Measurements from ENCODE around the gene MED1.
A peak's percentile ranks its signal among the peaks of the same experiment; 100 is the strongest.
"Not testable (repeated sequence)": the region's sequence is repeated elsewhere in the genome, so short reads cannot be mapped to it uniquely, and the experiment has no call there.

MED1 gene, protein sequence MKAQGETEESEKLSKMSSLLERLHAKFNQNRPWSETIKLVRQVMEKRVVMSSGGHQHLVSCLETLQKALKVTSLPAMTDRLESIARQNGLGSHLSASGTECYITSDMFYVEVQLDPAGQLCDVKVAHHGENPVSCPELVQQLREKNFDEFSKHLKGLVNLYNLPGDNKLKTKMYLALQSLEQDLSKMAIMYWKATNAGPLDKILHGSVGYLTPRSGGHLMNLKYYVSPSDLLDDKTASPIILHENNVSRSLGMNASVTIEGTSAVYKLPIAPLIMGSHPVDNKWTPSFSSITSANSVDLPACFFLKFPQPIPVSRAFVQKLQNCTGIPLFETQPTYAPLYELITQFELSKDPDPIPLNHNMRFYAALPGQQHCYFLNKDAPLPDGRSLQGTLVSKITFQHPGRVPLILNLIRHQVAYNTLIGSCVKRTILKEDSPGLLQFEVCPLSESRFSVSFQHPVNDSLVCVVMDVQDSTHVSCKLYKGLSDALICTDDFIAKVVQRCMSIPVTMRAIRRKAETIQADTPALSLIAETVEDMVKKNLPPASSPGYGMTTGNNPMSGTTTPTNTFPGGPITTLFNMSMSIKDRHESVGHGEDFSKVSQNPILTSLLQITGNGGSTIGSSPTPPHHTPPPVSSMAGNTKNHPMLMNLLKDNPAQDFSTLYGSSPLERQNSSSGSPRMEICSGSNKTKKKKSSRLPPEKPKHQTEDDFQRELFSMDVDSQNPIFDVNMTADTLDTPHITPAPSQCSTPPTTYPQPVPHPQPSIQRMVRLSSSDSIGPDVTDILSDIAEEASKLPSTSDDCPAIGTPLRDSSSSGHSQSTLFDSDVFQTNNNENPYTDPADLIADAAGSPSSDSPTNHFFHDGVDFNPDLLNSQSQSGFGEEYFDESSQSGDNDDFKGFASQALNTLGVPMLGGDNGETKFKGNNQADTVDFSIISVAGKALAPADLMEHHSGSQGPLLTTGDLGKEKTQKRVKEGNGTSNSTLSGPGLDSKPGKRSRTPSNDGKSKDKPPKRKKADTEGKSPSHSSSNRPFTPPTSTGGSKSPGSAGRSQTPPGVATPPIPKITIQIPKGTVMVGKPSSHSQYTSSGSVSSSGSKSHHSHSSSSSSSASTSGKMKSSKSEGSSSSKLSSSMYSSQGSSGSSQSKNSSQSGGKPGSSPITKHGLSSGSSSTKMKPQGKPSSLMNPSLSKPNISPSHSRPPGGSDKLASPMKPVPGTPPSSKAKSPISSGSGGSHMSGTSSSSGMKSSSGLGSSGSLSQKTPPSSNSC (N-terminal part only)

DNA sequence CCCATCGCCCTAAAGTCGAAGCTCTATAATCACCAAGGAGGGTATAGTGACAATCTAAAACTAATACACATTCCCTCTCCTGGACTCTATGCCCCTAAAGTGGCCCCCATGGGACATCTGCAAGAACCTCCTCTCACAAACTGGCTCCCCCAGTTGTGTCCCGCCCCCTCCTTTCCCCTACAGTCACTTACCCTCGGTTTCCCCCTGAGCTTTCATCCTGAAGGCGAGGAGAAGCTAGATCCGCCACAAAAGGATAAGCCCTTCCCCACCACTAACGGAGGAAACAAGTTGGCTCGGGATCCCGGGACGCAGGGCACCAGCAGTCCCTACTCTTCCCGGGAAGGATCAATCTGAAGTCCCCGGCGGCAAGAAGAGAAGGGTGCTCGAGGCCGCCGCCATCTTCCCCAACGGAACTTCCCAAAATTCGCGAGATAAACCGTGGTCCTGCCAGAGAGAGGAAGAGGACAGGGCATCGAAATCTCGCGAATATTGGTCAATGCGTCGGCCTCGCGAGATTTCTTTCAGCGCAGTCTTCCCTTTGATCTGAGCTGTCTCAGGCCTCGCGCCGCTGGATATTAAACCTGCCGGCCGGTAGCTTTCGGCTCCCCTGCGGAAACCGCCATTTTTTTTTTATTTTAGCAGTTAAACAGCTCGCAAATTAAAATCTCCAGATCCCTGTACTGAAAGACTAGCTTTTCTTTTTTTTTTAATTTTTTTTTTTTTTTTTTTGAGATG is at the start of gene MED1:
Gene MED1, minus strand, starts transcription at position 417 of the 735 bp plus-strand sequence. Its CDS starts 201 bp downstream, at position 216.
- DNase-seq (ENCODE audit: low read depth in 3 of 3): peak; percentile 86 to 92 (median 88)

DNA sequence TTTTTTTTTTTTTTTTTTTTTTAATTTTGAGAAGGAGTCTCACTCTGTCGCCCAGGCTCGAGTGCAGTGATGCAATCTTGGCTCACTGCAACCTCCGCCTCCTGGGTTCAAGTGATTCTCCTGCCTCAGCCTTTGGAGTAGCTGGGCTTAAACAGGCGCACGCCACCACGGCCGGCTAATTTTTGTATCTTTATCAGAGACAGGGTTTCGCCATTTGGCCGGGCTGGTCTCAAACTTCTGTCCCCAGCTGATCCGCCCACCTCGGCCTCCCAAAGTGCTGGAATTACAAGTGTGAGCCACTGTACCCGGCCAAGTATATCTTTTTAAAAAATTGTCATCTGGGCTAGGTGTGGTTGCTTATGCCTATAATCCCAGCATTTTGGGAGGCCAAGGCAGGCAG is 45.9 kb upstream of the MED1 start:
- not testable (repeated sequence) for DNase-seq (ENCODE audit: low read depth in 3 of 3)

DNA sequence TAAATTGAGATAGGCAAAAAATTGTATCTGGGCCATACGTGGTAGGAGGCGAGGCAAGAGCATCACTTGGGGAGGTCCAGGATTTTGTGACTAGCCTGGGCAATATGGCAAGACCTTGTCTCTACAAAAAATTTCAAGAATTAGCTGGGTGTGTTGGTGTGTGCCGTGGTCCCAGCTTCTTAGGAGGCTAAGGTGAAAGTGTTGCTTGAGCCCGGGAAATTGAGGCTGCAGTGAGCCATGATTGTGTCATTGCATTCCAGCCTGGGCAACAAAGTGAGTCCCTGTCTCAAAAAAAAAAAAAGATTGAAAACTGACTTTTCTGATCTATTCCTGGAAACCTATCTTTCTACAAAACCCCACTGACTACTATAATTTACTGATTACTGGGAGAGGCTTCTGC is 36.9 kb upstream of the MED1 start:
- DNase-seq (ENCODE audit: low read depth in 3 of 3): no peak

DNA sequence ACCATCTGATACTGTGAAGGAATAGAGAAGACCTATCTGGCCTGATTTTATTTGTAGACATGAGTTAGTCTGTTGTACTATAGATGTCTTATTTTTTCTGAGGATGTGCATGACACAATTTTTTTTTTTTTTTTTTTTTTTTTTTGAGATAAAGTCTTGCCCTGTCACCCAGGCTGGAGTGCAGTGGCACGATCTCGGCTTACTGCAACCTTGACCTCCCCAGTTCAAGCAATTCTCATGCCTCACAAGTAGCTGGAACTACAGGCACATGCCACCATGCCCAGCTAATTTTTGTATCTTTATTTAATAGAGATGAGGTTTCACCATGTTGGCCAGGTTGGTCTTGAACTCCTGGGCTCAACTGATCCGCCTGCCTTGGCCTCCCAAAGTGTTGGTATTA is 36.4 kb upstream of the MED1 start:
- not testable (repeated sequence) for DNase-seq (ENCODE audit: low read depth in 3 of 3)

DNA sequence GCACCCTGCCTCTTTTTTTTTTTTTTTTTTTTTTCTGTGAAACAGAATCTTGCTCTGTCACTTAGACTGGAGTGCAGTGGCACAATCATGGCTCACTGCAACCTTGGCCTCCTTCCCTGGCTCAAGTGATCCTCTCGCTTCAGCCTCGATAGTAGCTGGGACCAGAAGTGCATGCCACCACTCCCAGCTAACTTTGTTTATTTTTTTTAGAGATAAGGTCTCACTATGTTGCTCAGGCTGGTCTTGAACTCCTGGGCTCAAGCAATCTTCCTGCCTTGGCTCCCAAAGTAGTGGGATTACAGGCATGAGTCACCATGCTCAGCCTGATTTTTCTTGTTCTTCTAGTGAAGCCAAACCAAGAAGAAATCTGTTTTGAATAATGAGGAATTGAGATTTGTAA is 35.2 kb upstream of the MED1 start:
- no peak for DNase-seq (ENCODE audit: low read depth in 3 of 3)

DNA sequence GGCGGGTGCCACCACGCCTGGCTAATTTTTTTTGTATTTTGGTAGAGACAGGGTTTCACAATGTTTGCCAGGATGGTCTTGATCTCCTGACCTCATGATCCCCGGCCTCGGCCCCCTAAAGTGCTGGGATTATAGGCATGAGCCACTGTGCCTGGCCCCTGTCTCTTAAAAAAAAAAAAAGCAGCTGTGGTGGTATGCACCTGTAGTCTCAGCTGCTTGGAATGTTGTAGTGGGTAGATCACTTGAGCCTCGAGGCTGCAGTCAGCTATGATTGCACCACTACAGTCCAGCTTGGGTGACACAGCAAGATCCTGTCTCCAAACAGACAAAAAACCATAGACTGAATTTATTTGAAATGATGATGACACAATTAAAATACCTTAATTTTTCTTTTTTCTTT is 34.5 kb upstream of the MED1 start:
- DNase-seq (ENCODE audit: low read depth in 3 of 3): no peak

DNA sequence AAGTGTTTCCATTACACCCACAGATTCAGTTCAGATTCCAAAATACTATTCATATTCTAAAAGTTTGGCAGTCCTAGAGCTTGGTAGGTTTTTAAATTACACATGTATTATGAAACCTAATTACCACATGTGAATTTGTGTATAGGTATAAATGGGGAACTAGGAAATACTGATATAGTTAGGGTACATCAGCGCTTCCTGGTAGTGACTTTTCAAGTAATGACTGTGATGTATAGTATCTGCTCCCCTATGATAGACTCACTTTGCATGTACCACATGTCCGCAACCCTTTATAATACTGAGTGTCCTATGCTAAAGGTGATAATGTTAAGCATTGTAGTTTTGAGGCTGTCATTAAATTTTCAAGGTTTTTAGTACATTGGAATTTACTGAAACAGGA is 33.1 kb upstream of the MED1 start:
- DNase-seq (ENCODE audit: low read depth in 3 of 3): no peak

DNA sequence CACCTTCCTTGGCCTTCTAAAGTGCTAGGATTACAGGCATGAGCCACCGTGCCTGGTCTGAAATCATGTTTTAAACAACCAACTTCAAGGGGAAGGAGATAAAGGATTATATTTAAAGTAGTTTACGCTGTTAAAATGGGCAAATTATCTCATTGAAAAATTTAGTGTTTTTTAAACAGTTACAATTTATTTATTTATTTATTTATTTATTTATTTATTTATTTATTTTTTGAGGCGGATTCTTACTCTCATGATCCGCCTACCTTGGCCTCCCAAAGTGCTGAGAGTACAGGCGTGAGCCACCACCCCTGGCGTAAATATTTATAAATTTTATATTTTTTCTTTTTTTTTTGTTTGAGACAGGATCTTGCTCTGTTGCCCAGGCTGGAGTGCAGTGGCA is 32.4 kb upstream of the MED1 start:
- no peak for DNase-seq (ENCODE audit: low read depth in 3 of 3)

DNA sequence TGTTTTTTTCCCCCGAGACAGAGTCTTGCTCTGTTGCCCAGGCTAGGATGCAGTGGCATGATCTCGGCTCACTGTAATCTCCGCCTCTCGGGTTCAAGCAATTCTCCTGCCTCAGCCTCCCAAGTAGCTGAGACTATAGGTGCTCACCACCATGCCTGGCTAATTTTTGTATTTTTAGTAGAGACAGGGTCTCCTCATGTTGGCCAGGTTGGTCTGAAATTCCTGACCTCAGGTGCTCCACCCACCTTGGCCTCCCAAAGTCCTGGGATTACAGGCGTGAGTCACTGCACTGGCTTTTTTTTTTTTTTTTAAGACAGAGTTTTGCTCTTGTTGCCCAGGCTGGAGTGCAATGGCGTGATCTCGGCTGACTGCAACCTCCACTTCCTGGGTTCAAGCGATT is 28.6 kb upstream of the MED1 start:
- DNase-seq (ENCODE audit: low read depth in 3 of 3): not testable (repeated sequence)

DNA sequence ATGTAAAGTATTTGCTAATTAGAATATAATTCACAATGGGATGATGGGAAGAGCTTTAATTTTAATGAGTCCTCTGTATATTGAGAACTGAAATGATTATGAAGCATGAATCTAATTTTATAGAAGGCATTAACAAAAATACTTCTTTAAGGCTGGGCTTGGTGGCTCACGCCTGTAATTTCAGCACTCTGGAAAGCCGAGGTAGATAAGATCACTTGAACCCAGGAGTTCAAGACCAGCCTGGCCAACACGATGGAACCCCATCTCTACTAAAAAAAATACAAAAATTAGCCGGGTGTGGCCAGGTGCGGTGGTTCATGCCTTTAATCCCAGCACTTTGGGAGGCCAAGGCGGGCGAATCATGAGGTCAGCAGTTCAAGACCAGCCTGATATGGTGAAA is 22.2 kb upstream of the MED1 start:
- no peak for DNase-seq (ENCODE audit: low read depth in 3 of 3)

DNA sequence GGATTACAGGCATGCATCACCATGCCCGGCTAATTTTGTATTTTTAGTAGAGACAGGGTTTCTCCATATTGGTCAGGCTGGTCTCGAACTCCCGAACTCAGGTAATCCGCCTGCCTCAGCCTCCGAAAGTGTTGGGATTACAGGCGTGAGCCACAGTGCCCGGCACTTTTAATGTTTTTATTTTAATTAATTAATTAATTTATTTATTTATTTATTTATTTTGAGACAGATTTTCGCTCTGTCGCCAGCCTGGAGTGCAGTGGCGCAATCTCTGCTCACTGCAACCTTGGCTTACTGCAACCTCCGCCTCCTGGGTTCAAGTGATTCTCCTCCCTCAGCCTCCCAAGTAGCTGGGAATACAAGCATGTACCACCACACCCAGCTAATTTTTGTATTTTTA is 17.5 kb upstream of the MED1 start:
- DNase-seq (ENCODE audit: low read depth in 3 of 3): not testable (repeated sequence)

DNA sequence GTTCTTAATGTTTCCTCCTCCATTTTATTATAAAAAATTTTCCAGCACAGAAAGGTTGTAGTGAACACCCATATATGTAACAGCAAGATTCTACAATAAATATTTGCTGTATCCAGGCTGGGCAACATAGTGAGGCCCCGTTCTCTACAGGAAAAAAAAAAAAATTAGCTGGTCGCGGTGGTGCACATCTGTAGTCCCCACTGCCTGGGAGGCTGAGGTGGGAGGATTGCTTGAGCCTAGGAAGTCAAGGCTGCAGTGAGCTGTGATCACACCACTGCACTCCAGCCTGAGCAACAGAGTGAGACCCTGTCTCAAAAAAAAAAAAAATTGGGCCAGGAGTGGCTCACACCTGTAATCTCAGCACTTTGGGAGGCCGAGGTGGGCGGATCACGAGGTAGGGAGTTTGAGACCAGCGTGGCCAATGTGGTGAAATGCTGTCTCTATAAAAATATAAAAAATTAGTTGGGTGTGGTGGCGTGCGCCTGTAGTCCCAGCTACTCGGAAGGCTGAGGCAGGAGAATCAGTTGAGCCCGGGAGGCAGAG is 13.6 kb upstream of the MED1 start:
- not testable (repeated sequence) for DNase-seq (ENCODE audit: low read depth in 3 of 3)

DNA sequence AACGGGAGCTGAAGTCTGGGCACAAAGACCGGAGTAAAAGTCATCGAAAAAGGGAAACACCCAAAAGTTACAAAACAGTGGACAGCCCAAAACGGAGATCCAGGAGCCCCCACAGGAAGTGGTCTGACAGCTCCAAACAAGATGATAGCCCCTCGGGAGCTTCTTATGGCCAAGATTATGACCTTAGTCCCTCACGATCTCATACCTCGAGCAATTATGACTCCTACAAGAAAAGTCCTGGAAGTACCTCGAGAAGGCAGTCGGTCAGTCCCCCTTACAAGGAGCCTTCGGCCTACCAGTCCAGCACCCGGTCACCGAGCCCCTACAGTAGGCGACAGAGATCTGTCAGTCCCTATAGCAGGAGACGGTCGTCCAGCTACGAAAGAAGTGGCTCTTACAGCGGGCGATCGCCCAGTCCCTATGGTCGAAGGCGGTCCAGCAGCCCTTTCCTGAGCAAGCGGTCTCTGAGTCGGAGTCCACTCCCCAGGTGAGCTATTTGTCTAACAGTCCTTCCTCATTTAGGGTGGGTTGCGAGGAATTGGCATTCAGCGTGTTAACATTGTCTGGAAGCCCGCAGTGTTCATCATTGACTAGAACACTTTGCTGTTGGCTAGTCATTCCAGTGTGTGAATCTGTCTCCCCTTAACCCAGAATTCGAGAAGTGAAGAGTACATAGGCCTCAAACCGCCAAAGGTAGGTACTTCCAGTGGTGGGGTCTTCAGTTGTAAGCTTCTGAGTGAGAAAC is 11.7 kb upstream of the MED1 start:
- DNase-seq (ENCODE audit: low read depth in 3 of 3): no peak

DNA sequence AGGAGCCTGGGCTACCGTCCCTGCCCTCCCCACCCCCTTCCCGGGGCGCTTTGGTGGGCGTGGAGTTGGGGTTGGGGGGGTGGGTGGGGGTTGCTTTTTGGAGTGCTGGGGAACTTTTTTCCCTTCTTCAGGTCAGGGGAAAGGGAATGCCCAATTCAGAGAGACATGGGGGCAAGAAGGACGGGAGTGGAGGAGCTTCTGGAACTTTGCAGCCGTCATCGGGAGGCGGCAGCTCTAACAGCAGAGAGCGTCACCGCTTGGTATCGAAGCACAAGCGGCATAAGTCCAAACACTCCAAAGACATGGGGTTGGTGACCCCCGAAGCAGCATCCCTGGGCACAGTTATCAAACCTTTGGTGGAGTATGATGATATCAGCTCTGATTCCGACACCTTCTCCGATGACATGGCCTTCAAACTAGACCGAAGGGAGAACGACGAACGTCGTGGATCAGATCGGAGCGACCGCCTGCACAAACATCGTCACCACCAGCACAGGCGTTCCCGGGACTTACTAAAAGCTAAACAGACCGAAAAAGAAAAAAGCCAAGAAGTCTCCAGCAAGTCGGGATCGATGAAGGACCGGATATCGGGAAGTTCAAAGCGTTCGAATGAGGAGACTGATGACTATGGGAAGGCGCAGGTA is 11.0 kb upstream of the MED1 start:
- DNase-seq (ENCODE audit: low read depth in 3 of 3): no peak

DNA sequence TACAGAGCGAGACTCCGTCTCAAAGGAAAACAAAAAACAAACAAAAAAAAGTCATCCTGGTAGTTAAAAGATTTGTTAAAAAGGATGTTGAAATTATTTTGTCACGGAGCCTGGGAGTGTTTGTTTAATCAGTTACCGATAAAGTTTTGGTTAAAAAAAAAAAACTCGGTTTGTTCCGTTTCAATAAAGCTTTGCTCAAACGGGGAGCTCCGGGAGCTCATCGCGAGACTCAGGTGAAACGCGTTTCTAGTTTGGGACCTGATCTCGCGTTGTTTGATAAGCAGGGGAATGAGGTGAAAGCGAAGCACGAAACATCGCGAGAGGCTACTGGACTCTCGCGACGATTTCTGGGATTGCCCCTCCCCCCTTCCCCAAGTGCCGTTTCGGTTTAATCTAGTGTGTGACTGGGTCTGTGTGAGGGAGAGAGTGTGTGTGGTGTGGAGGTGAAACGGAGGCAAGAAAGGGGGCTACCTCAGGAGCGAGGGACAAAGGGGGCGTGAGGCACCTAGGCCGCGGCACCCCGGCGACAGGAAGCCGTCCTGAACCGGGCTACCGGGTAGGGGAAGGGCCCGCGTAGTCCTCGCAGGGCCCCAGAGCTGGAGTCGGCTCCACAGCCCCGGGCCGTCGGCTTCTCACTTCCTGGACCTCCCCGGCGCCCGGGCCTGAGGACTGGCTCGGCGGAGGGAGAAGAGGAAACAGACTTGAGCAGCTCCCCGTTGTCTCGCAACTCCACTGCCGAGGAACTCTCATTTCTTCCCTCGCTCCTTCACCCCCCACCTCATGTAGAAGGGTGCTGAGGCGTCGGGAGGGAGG is 10.3 kb upstream of the MED1 start, which contains the start of gene CDK12:
Gene CDK12, plus strand, starts transcription at position 374 of the 813 bp plus-strand sequence. CDS start 586 bp downstream, outside the sequence.
- peak; percentile 91 to 94 (median 91) for DNase-seq (ENCODE audit: low read depth in 3 of 3)

DNA sequence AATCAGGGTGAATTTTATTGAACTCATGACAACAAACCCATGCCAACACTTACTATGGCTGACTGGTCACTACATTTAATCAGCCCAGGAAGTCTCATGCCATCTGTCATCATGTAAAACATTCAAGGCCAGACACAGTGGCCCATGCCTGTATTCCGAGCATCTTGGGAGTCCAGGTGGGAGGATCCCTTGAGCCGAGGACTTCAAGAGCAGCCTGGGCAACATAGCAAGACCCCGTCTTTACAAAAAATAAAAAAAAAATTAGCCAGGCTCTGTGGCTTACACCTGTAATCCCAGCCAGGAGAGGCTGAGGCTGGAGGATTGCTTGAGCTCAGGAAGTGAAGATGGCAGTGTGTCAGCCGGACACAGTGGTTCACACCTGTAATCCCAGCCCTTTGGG is 4.9 kb upstream of the MED1 start:
- DNase-seq (ENCODE audit: low read depth in 3 of 3): no peak

DNA sequence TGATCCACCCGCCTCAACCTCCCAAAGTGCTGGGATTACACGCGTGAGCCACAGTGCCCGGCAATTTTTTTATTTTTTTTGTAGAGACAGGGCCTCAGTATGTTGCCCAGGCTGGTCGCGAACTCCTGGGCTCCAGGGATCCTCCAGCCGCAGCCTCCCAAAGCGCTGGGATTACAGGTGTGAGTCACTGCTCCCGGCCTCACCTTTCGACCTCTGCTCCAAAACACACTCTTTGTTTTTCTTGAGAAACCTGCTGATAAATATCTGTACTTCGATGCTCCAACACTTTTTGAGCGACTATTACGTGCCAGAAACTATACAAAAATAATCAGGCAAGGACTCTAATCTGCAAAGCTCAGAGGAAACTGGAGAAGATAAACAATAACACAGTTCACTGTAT is 1.0 kb downstream of the MED1 start:
- no peak for DNase-seq (ENCODE audit: low read depth in 3 of 3)

DNA sequence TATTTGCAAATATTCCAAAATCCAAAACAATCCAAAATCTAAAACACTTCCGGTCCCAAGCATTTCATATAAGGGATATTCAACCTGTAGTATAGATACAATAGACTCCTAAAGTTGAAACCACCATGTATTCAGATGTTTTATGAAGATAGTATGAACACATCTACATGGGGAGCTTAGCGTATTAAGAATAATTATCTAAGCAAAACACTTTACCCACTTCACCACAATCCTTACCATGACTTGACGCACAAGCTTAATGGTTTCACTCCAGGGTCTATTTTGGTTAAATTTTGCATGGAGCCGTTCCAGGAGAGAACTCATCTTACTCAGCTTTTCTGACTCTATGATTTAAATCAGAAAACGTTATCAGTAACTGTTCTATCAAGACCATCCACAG is 3.5 kb downstream of the MED1 start:
- DNase-seq (ENCODE audit: low read depth in 3 of 3): no peak

DNA sequence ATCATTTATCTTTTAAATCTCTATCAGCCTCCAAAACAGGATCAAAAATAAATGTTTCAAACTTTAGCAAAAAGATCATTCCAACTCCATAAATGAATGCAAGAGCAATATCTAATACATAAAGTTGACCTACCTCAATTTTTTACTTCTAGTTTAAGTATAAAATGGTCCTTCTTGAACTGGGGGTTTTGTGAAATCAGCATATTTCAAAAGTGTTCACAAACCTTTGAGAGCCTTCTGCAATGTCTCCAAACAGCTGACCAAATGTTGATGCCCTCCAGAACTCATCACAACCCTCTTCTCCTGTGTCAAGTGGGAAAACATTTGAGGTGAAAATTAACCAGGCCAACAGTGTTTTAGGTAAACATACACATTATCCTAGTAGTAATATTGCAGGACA is 7.7 kb downstream of the MED1 start:
- DNase-seq (ENCODE audit: low read depth in 3 of 3): no peak
